HG03469 (cell line): ENCODE measurements around the gene TNK1.
A peak's percentile ranks its signal among the peaks of the same experiment; 100 is the strongest.
"Not testable (repeated sequence)": the region's sequence is repeated elsewhere in the genome, so short reads cannot be mapped to it uniquely, and the experiment has no call there.

Source experiments
- ATAC-seq: cut with Tn5 transposase; IDR thresholded peaks from one replicate; pipeline ENCODE4 v1.9.1; 2021; ENCODE audit warnings: mild to moderate bottlenecking, moderate library complexity, moderate number of reproducible peaks; ENCODE audit not compliant: unreplicated experiment

The TNK1 gene

DNA sequence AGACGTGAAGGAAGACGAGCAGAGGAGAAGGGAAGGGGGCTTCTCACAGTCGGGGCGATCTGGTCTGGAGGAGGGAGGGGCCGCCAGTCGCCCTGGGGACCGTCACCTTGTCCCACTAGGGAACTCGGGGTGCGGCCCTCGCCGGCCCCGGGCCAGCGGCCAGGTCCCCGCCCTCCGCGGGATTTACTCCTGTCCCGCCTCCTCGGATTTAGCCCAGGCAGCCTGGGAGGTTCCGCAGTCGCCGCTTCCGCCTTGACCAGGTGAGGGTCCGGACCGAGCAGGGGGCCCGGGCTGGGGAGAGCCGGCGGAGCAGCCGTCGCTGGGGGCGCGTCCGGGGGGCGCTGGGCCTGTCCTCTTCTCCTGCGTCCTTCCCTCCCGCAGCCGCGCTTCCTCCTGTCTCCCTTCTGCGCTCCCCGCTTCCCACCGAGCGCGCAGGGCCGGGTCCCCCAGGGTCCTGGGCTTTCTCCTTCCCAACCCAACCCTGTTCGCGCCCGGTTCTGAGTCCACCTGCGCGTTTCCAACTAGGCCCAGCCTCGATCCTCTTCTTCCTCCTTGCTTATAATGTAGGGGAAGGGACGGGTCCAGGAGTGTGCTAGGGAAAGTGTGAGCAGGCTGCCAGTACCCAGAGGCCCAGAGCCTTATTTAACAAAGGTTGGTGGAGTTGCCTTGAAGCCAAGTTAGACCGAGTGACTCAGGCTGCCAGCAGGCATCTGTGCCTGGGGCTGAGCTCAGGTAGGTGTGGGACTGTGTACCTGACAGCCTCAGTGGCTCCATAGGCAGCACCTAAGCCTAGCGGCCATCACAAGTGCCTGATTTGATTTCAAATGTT is at the start of gene TNK1:
Gene TNK1, plus strand, starts transcription at position 235 of the 829 bp plus-strand sequence. CDS start 1,838 bp downstream, outside the sequence.
- no peak for ATAC-seq

- ATAC-seq, result no peak
These were observed 48.8 kb upstream of the TNK1 start for GRCh38 chr17:7332111-7332510.

- ATAC-seq, result not testable (repeated sequence)
These were observed 48.3 kb upstream of the TNK1 start for GRCh38 chr17:7332600-7333069.

DNA sequence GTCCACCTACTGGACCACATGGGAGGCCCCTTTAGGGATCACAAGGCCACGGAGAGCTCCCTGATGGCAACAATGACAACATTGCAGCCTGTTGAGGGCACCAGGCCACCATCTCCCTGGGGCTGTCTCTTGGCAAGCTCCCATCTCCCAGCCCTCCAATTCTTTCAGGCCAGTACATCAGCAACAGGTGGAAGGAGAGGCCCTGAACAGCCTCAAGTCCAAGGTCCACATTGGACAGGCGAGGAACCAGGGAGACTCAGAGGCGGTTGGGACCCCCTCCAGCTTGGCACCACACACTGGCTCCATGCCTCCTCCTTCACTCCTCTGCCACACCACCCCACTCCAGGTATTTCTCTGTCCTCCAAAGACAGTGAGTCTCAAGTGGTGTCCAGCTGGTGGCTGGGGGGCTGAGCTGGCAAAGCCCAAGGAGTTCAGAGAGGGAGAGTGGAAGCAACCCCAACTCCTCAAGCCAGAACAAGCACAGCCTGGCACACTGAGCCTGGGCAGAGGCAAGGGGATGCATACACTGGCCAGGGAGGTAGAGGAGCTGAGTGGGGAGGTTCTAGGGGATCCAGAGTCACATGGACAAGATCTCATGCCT is 45.9 kb upstream of the TNK1 start:
- ATAC-seq, result no peak

- ATAC-seq, result not testable (repeated sequence)
These were observed 45.1 kb upstream of the TNK1 start for GRCh38 chr17:7335765-7336164.

DNA sequence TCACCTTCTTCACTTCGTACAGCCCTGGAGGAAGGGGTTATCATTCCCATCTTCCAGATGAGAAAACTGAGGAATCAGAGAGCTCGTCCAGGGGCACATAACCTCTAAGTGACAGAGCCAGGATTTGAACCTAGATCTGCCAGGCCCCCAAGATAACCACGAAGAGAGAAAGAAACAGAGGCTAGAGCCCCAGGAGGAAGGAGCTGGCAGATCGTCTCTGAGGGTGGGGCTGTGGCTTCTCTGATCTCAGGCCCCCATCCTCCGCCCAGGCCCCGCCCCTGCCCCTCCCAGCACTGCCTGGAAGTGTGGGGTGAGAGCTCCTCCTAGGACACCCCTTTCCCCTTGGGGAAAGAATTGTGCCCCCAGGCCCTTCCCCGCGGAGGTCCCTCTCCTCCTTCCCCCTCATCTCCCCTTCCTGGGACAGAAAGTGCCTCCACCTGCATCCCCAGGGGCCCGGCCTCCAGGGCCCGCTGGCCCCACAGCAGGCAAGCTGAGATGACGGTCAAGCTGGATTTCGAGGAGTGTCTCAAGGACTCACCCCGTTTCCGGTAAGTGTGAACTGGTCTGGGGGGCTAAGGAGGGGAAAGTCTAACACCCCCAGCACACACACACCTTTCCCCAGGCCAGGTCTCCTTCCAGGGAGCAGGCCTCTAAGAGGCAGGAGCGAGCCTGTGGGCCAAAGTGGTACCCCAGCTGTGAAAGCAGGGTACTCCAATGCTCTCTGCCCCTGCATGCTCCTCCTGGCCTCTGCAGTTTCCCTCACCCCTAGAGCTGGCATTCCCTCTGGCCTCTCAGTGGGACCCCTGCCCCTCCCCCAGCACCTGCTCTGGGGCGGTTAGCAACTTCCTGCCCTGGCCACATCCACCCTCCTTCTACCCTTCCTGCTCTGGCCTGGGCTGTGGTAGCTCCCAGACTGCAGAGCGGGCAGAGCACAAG is 44.4 kb upstream of the TNK1 start, which contains the start of gene ACAP1:
Gene ACAP1, plus strand, starts transcription at position 290 of the 936 bp plus-strand sequence. Its CDS starts 206 bp downstream, at position 496.
- ATAC-seq, result no peak

- ATAC-seq, result not testable (repeated sequence)
These were observed 43.3 kb upstream of the TNK1 start for GRCh38 chr17:7337600-7337999.

DNA sequence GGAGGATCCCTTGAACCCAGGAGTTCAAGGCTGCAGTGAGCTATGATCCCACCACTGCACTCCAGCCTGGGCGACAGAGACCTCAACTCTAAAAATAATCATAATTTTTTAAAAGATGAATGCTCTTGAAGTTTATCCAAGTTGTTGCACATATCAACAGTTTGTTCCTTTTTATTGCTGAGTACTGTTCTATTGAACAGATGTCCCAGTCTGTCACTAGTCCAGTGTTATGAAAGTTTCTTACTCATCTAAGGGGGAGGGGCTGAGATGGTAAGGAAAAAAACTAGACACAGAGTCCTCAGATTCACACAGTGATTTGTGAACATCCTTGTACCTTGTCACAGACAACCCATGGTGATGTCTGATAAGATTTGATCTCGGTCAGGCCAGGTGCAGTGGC is 40.7 kb upstream of the TNK1 start:
- no peak for ATAC-seq

DNA sequence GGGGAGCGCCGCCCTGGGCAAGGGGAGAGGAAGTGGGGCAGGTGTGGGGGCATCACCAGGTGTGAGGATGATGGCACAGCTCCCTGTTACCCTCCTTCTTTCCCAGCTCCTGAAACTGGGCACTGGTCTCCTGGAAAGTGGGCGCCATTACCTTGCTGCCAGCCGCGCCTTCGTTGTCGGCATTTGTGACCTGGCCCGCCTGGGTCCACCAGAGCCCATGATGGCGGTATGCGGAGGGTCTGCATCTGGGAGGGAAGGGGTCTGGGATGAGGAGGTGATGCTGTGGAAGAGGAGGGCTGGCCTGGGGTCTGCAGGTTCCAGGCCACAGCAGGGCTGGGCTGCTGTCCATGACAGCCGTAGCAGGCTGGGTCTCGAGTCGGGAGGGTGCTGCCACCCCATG is 39.0 kb upstream of the TNK1 start:
- ATAC-seq, result no peak

GRCh38 chr17:7343250-7343649 is 37.6 kb upstream of the TNK1 start:
- ATAC-seq, result no peak

- no peak for ATAC-seq
These were observed 33.9 kb upstream of the TNK1 start for GRCh38 chr17:7346761-7347614.

DNA sequence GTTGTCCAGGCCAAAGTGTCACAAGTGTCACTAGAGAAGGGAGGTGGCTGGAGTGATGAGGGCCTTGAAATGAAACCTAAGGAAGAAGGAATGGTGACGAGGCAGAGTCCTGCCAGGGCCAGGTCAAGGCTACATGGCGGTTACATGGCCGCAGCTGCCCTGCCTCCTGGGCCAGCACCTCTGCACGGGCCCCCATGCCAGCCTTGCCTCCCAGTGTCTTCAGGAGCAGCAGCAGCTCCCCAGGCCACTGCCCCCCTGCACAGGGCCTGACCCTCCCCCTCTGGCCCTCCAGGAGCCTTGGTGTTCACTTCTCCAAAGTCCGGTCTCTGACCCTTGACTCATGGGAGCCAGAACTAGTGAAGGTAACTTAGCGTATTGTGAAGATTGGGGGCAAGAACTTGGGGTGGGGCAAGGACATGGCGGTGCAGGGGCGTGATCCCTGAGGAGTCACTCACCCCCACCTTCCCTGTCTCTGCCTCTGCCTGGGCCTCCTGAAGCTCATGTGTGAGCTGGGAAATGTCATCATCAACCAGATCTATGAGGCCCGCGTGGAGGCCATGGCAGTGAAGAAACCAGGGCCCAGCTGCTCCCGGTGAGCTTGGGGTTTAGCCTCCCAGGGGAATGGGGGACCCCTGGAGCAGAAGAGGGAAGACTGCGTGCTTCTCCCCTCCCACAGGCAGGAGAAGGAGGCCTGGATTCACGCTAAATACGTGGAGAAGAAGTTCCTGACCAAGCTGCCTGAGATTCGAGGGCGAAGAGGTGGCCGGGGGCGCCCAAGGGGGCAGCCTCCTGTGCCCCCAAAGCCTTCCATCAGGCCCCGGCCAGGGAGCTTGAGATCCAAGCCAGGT is 33.0 kb upstream of the TNK1 start:
- no peak for ATAC-seq

DNA sequence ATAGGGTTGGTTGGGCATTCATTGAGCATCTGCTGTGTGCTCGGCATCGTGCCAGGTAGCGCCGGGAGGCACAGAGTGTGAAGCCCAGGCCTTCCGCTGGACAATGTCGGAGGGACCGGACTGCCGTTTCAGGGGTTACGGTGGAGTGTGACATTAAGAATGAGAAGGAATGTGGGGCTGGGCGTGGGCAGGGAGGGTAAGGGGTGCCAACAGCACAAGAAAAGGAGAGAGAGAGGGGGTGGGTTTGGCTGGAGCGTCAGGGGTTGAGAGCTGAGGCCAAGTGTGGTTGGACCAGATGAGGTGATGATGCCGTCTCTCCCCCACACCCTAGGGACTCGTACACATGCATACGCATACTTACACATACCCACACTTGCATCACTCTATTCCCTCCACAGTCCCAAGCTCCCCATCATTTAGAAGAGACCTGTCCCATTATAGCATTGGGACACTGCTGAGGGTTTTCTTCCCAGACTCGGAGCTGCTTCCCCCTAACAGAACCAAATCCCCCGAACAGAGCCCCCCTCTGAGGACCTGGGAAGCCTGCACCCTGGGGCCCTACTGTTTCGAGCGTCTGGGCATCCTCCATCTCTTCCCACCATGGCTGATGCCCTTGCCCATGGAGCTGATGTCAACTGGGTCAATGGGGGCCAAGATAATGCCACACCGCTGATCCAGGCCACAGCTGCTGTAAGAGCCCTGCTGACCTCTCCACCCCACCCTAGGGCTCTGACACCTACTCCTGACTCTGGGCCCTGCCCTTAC is 32.2 kb upstream of the TNK1 start:
- no peak for ATAC-seq

GRCh38 chr17:7351665-7352502 is 29.0 kb upstream of the TNK1 start, which contains the start of gene KCTD11:
KCTD11 (plus strand) TSS chr17:7352162.
- peak; percentile 32 for ATAC-seq

GRCh38 chr17:7352503-7352889 is 28.4 kb upstream of the TNK1 start:
- no peak for ATAC-seq

- no peak for ATAC-seq
These were observed 27.8 kb upstream of the TNK1 start for GRCh38 chr17:7352910-7353635.
